H1 (cell line): ENCODE measurements around the gene LYPD6. TPM values are rescaled to one million over a fixed set of nuclear protein-coding genes. Genes with fewer than 3 reads are reported as not detected.

Source experiments
- CTCF ChIA-PET: fragments of 300-600 bp; sonication (Branson Sonifier 250); formaldehyde crosslinking; loops from one replicate; lab custom pipeline; 2021; ENCODE audit not compliant: partially characterized antibody; lab: Charles Lee
- POLR2A ChIA-PET: fragments of 300-600 bp; sonication (Branson Sonifier 250); formaldehyde crosslinking; loops from one replicate; lab custom pipeline; 2021; ENCODE audit warnings: inconsistent platforms; ENCODE audit not compliant: partially characterized antibody; lab: Charles Lee
- DNase-seq, 2 experiments: peaks; one replicate each; pipeline versions ENCODE4 v3.0.0 to v3.0.0-alpha.2; 2010 to 2022; ENCODE audit warnings: low spot score in 2 of 2, low read depth in 1 of 2, mixed read lengths in 1 of 2
- FAIRE-seq: peaks from 2 replicates; lab custom pipeline; 2011; peaks lifted over from hg19 to GRCh38; lab: Jason Lieb, UNC
- H2AFZ ChIP-seq: 2 replicates; pipeline ENCODE4 v1.8.1; 2012; ENCODE audit warnings: low read length, inconsistent platforms
- H2AK5ac ChIP-seq: 2 replicates; pipeline ENCODE4 v1.6.1; 2013; ENCODE audit warnings: low read depth, low read length
- H2BK120ac ChIP-seq: replicated peaks from 2 replicates; pipeline ENCODE3; 2013; ENCODE audit warnings: low read depth, low read length, inconsistent platforms
- H2BK12ac ChIP-seq: 2 replicates; pipeline ENCODE4 v1.6.1; 2013; ENCODE audit warnings: low read depth, low read length
- H2BK15ac ChIP-seq: 2 replicates; pipeline ENCODE4 v1.6.1; 2013; ENCODE audit warnings: low read length
- H2BK20ac ChIP-seq: 2 replicates; pipeline ENCODE4 v1.6.1; 2013; ENCODE audit warnings: low read length
- H2BK5ac ChIP-seq: 2 replicates; pipeline ENCODE4 v1.6.1; 2013; ENCODE audit warnings: low read depth, low read length
- H3K14ac ChIP-seq: 2 replicates; pipeline ENCODE4 v1.6.1; 2013; ENCODE audit warnings: inconsistent platforms; ENCODE audit not compliant: insufficient read length
- H3K18ac ChIP-seq: 2 replicates; pipeline ENCODE4 v1.6.1; 2013; ENCODE audit warnings: low read length; ENCODE audit errors: extremely low read depth
- H3K23ac ChIP-seq: 2 replicates; pipeline ENCODE4 v1.6.1; 2013; ENCODE audit warnings: inconsistent platforms; ENCODE audit not compliant: insufficient read length
- H3K23me2 ChIP-seq: 2 replicates; pipeline ENCODE4 v1.6.1; 2013; ENCODE audit warnings: low read depth, low read length
- H3K27ac ChIP-seq: 2 replicates; pipeline ENCODE4 v1.6.1; 2011; ENCODE audit warnings: low read depth, low read length, inconsistent platforms
- H3K27me3 ChIP-seq, 4 experiments: replicated peaks in 1 of 4; 1 replicate in 1 of 4; 2 replicates in 3 of 4; pipeline versions ENCODE4 v1.6.1 to v1.8.1; 2011 to 2013; ENCODE audit warnings: low read length in 3 of 4, mild to moderate bottlenecking in 3 of 4, inconsistent platforms in 2 of 4, mixed read lengths in 2 of 4, moderate library complexity in 1 of 4; ENCODE audit not compliant: control insufficient read depth in 3 of 4, insufficient read depth in 3 of 4; ENCODE audit errors: extremely low read depth in 1 of 4
- H3K36me3 ChIP-seq, 4 experiments: 2 replicates each; pipeline versions ENCODE4 v1.6.1 to v1.8.1; 2011 to 2013; ENCODE audit warnings: mild to moderate bottlenecking in 4 of 4, low read length in 3 of 4, moderate library complexity in 2 of 4, control low read depth in 1 of 4, inconsistent platforms in 1 of 4; ENCODE audit not compliant: insufficient read depth in 4 of 4, control insufficient read depth in 2 of 4
- H3K4ac ChIP-seq: replicated peaks from 2 replicates; pipeline ENCODE3; 2013; ENCODE audit warnings: low read length, low read depth, mixed read lengths, inconsistent platforms; ENCODE audit not compliant: insufficient read length
- H3K4me1 ChIP-seq, 4 experiments: replicated peaks in 1 of 4; 1 replicate in 1 of 4; 2 replicates in 3 of 4; pipeline versions ENCODE4 v1.6.1 to v1.8.1; 2011 to 2013; ENCODE audit warnings: low read length in 3 of 4, inconsistent platforms in 2 of 4, mixed read lengths in 1 of 4; ENCODE audit not compliant: insufficient read depth in 4 of 4, control insufficient read depth in 3 of 4
- H3K4me2 ChIP-seq, 2 experiments: 2 replicates each; pipeline versions ENCODE4 v1.6.1 to v1.8.1; 2011 to 2013; ENCODE audit warnings: low read depth in 2 of 2, low read length in 2 of 2, control low read depth in 1 of 2, inconsistent platforms in 1 of 2, mild to moderate bottlenecking in 1 of 2; ENCODE audit not compliant: insufficient read depth in 1 of 2
- H3K4me3 ChIP-seq, 4 experiments: fragments of 200-600, 300-600 bp in 1 of 4; sonication (generic), shearing (Covaris generic), sonication (Bioruptor Twin) in 1 of 4; 2 replicates each; pipeline versions ENCODE4 v1.5.1 to v1.8.1; 2011 to 2016; ENCODE audit warnings: low read length in 4 of 4, low read depth in 3 of 4, control low read depth in 2 of 4, inconsistent platforms in 2 of 4, mild to moderate bottlenecking in 2 of 4, mixed read lengths in 1 of 4, moderate library complexity in 1 of 4; ENCODE audit not compliant: insufficient read depth in 2 of 4; ENCODE audit errors: extremely low read depth in 1 of 4
- H3K56ac ChIP-seq: replicated peaks from 2 replicates; pipeline ENCODE3; 2013; ENCODE audit warnings: low read depth, mild to moderate bottlenecking, mixed read lengths, low read length, inconsistent platforms; ENCODE audit not compliant: insufficient read length
- H3K79me1 ChIP-seq: 2 replicates; pipeline ENCODE4 v1.6.1; 2013; ENCODE audit warnings: low read depth, low read length, control low read depth
- H3K79me2 ChIP-seq, 2 experiments: 2 replicates each; pipeline versions ENCODE4 v1.6.1 to v1.8.1; 2012 to 2013; ENCODE audit warnings: low read length in 2 of 2, mild to moderate bottlenecking in 2 of 2, inconsistent platforms in 1 of 2; ENCODE audit not compliant: insufficient read depth in 2 of 2, control insufficient read depth in 1 of 2
- H3K9ac ChIP-seq, 4 experiments: replicated peaks in 1 of 4; 1 replicate in 1 of 4; 2 replicates in 3 of 4; pipeline versions ENCODE4 v1.6.1 to v1.8.1; 2011 to 2013; ENCODE audit warnings: low read depth in 3 of 4, low read length in 3 of 4, control low read depth in 2 of 4, mild to moderate bottlenecking in 2 of 4, moderate library complexity in 2 of 4, inconsistent platforms in 1 of 4; ENCODE audit errors: extremely low read depth in 1 of 4
- H3K9me3 ChIP-seq, 2 experiments: 2 replicates each; pipeline versions ENCODE4 v1.6.1 to v1.8.1; 2012 to 2013; ENCODE audit warnings: mild to moderate bottlenecking in 2 of 2, moderate library complexity in 2 of 2, control low read depth in 1 of 2, inconsistent platforms in 1 of 2, low read depth in 1 of 2, low read length in 1 of 2, mixed read lengths in 1 of 2; ENCODE audit not compliant: insufficient read depth in 2 of 2
- H4K20me1 ChIP-seq, 2 experiments: replicated peaks in 1 of 2; 2 replicates each; pipeline versions ENCODE3 to v1.8.1; 2011 to 2013; ENCODE audit warnings: inconsistent platforms in 2 of 2, low read length in 2 of 2, mild to moderate bottlenecking in 1 of 2; ENCODE audit not compliant: insufficient read depth in 2 of 2, control insufficient read depth in 1 of 2
- H4K5ac ChIP-seq: 2 replicates; pipeline ENCODE4 v1.6.1; 2013; ENCODE audit warnings: low read length, low read depth, mixed read lengths, inconsistent platforms; ENCODE audit not compliant: insufficient read length
- H4K8ac ChIP-seq: 2 replicates; pipeline ENCODE4 v1.8.0; 2013; ENCODE audit warnings: mild to moderate bottlenecking, moderate library complexity, low read length, inconsistent platforms; ENCODE audit not compliant: insufficient read depth; ENCODE audit errors: extremely low read depth
- H4K91ac ChIP-seq: replicated peaks from 2 replicates; pipeline ENCODE3; 2013; ENCODE audit warnings: low read length, mixed read lengths, inconsistent platforms; ENCODE audit not compliant: insufficient read length
- MAX ChIP-seq: IDR thresholded peaks from 2 replicates; pipeline ENCODE4 v1.6.1; 2012; ENCODE audit warnings: inconsistent platforms
- POLR2AphosphoS5 ChIP-seq: IDR thresholded peaks from 2 replicates; pipeline ENCODE4 v1.6.1; 2011; ENCODE audit warnings: low read depth, low read length
- RXRA ChIP-seq: IDR thresholded peaks from 2 replicates; pipeline ENCODE4 v1.6.1; 2011; ENCODE audit warnings: low read depth, mild to moderate bottlenecking, low read length, moderate library complexity; ENCODE audit not compliant: insufficient read depth
- TEAD4 ChIP-seq: IDR thresholded peaks from 2 replicates; pipeline ENCODE4 v1.6.1; 2012; ENCODE audit warnings: low read depth, low read length, inconsistent platforms, mixed read lengths
- WGBS, 2 experiments: shearing (Covaris generic) in 1 of 2; methylation state at CpG; one replicate each; pipeline versions ENCODE4 v1.1.6 to v1.1.7; 2013 to 2015; ENCODE audit warnings: low lambda C conversion rate in 2 of 2, mixed read lengths in 2 of 2, inconsistent platforms in 1 of 2, low coverage in 1 of 2, missing lambda C conversion rate in 1 of 2; ENCODE audit not compliant: insufficient replicate concordance in 2 of 2, insufficient coverage in 1 of 2, insufficient read length in 1 of 2; ENCODE audit errors: extremely low coverage in 1 of 2, missing lambda C conversion rate in 1 of 2; 5-methylcytosine and 5-hydroxymethylcytosine counted together
- polyA plus RNA-seq, 7 experiments: library from polyadenylated mRNA; depleted of rRNA in 3 of 7; stranded (reverse) in 5 of 7; unstranded in 2 of 7; fragments of >200 nt in 5 of 7; fragments of 200-250 nt in 2 of 7; gene quantifications; 1 replicate in 5 of 7; 2 replicates in 1 of 7; 4 replicates in 1 of 7; pipeline versions ENCODE4 v1.2.1 to v1.2.3, GENCODE V29; 2011 to 2013; ENCODE audit warnings: missing spikeins in 2 of 7, mixed read lengths in 2 of 7
- total RNA-seq: library from RNA; stranded (reverse); fragmentation: NEBNext Ultra II Directional; extraction: Animal tissue kit (Norgen Biotek cat#: 25700); gene quantifications from 2 replicates; pipeline ENCODE4 v1.2.1, GENCODE V29; 2021

Gene LYPD6
- total and polyA plus RNA-seq, 2 of the 8 experiments (the other 6 are each of a cell fraction or from before 2014, with no cell fraction given) = 5.6 to 8.9 TPM

GRCh38 chr2:149446748-149447147, 116.4 kb downstream of the LYPD6 start:
- no peaks in the 10 kb centered on the region for H3K79me2 ChIP-seq
- H2BK15ac ChIP-seq = no peak overlapping the region
- H2AK5ac ChIP-seq = no peak overlapping the region
- no peak overlapping the region for H2BK5ac ChIP-seq
- H4K20me1 ChIP-seq = no peaks in the 10 kb centered on the region
- ChIA-PET CTCF (interaction anchor here (0.6 to 1.1 kb wide), 6 partner anchors 9 to 430 kb away, joined by 3 read pairs; no protein-coding TSS in a partner anchor), POLR2A (no interaction called here)
- no peak overlapping the region for H2BK12ac ChIP-seq
- FAIRE-seq (no peak), DNase-seq (no peak)
- no peak overlapping the region for H3K9ac ChIP-seq
- H3K27me3 ChIP-seq = peaks cover 0 to 5% (median 3%) of the 10 kb centered on the region in 4 experiments; a peak in 3 of 7 replicates
- H2BK120ac ChIP-seq = no peak overlapping the region
- H3K14ac ChIP-seq = no peak overlapping the region
- H2BK20ac ChIP-seq = no peak overlapping the region
- H3K4me3 ChIP-seq = no peak overlapping the region
- H4K5ac ChIP-seq = no peak overlapping the region
- no peaks in the 10 kb centered on the region for H3K79me1 ChIP-seq
- no peak overlapping the region for H4K8ac ChIP-seq
- H3K56ac ChIP-seq = no peak overlapping the region
- no peaks in the 10 kb centered on the region for H3K36me3 ChIP-seq
- H4K91ac ChIP-seq = no peak overlapping the region
- H3K9me3 ChIP-seq = no peaks in the 10 kb centered on the region
- no peak overlapping the region for H3K4me2 ChIP-seq
- no peak overlapping the region for H3K18ac ChIP-seq
- H3K27ac ChIP-seq = no peak overlapping the region
- TF ChIP-seq TEAD4 (no peak), POLR2AphosphoS5 (no peak), MAX (no peak), RXRA (no peak)
- no peak overlapping the region for H3K23ac ChIP-seq
- WGBS, 2 experiments = 90% methylated on average over 3 of the region's 3 CpGs; no CpG with 5 or more reads in 1 of the 2 experiments
- no peak overlapping the region for H2AFZ ChIP-seq
- H3K23me2 ChIP-seq = no peaks in the 10 kb centered on the region
- peaks cover 0 to 7% (median 0%) of the 10 kb centered on the region in 4 experiments; a peak in 3 of 7 replicates for H3K4me1 ChIP-seq
- H3K4ac ChIP-seq = no peak overlapping the region
